Inflammatory macrophage treated with lipopolysaccharide for 4 hours (primary cell): Measurements from ENCODE around the gene KRT20.
A peak's percentile ranks its signal among the peaks of the same experiment; 100 is the strongest.

Experiments
- DNase-seq: peaks from one replicate; pipeline ENCODE4 v3.0.0-alpha.2; 2020

The KRT20 gene, protein sequence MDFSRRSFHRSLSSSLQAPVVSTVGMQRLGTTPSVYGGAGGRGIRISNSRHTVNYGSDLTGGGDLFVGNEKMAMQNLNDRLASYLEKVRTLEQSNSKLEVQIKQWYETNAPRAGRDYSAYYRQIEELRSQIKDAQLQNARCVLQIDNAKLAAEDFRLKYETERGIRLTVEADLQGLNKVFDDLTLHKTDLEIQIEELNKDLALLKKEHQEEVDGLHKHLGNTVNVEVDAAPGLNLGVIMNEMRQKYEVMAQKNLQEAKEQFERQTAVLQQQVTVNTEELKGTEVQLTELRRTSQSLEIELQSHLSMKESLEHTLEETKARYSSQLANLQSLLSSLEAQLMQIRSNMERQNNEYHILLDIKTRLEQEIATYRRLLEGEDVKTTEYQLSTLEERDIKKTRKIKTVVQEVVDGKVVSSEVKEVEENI

DNA sequence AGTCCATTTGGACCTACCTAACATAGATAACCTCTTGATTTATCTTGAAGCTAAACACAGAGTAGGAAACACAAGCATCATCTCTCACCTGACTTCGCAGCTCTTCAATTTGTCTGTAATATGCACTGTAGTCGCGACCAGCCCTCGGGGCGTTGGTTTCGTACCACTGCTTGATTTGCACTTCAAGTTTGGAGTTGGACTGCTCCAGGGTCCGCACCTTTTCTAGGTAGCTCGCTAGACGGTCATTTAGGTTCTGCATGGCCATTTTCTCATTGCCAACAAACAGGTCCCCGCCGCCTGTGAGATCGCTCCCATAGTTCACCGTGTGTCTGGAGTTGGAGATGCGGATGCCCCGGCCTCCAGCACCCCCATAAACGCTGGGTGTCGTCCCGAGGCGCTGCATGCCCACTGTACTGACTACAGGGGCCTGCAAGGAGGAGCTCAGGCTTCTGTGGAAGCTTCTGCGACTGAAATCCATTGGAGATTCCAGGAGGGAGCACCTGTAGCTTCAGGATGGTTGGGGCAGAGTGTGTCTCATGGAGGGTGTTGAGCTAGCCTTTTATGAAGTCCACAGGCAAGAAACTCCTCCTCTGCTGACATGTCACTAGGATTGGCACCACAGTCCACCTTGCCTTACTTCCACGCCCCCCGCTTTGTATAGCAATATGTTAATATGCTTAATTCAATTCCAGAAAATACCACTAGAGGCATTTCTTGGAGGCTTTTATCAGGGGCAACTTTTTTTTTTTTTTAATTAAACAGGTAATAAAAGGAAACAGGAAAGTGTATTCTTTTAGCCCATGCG lies at the start of gene KRT20:
TSS of gene KRT20 (minus strand) at position 535 of the 805 bp plus-strand sequence. CDS start at position 478, 57 bp downstream.
- no peak for DNase-seq

GRCh38 chr17:40932608-40933007 lies 47.6 kb upstream of the KRT20 start:
- DNase-seq: no peak

GRCh38 chr17:40931311-40931710 lies 46.3 kb upstream of the KRT20 start:
- peak; percentile 28 for DNase-seq

DNA sequence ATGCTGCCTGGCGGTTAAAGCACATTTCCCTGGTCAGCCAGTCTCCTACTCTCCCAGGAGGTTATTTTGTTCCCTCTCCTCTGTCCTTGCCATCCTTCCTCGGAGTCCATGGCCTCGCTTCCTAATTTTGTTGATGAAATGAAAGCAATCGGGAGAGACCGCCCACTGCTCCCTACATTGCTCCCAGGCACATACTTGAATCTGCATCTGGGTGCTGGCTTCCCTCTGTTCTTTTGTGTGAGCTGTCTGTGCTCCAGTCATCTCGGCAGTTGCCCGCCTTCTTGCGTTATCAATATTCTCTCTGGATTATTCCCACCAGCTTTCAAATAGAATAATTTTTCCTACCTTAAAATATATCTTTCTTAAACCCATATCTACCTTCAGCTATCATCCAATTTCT lies 41.3 kb upstream of the KRT20 start:
- no peak for DNase-seq

GRCh38 chr17:40922239-40922638 lies 37.2 kb upstream of the KRT20 start:
- peak; percentile 86 for DNase-seq

GRCh38 chr17:40921026-40921425 lies 36.0 kb upstream of the KRT20 start:
- DNase-seq: no peak

- peak; percentile 40 for DNase-seq
These were observed 32.1 kb upstream of the KRT20 start for GRCh38 chr17:40917116-40917515.

GRCh38 chr17:40916366-40916765 lies 31.3 kb upstream of the KRT20 start:
- no peak for DNase-seq

GRCh38 chr17:40915721-40916256 lies 30.7 kb upstream of the KRT20 start:
- peak; percentile 84 for DNase-seq

DNA sequence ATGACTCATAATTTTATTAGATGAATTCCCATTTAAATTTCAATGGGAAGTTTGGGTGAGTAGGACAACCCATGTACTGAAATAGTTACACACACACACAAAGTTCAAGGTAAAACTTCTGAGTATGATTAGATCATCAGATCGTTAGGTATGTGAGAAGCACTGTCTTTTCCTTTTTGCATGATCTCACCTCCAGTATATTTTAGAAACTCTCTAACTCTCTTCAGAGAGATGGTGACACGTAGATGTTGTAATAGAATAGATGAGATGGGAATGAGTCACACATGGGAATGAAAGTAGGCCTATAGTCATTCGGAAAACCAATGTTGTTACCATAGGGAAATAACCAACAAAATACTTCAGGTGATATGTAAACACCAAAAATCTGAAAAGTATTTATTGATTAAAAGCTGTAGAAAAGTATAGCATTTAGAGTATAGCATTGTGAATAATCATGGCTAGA lies 30.2 kb upstream of the KRT20 start:
- peak; percentile 91 for DNase-seq

DNA sequence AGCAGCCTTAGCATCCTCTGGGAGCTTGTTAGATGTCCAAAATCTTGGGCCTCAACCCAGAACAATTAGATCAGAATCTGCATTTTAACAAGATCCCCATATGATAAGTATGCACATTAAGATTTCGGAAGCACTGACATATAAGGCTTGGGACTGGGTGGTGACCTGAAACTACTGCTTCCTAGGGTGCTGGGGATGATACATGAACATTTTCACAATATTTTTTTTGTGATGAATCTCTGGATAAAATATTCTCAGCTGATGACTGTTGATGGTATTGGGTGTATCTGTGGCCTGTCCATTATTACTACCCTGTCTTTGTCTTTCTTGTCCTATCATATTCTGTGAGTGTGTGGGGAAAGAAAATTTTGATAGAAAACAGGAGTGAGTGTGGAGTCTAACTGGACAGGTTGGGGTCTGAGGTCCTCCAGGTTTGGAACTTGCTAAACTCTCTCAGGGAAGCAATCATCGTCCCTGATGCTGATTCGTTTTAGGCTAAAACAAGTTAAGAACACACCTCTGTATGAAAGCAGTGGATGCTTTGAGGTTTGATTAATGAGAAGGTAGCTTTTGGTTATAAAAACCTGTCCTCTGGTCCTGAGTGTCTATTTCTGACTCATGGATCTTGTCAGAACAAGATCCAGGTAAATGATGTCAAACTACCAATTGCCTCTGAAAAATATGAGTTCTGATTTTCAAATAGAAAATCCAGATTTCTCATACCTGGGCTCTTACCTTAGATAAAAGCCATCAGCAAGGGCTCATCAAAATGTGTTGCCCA lies 29.2 kb upstream of the KRT20 start:
- DNase-seq: no peak

DNA sequence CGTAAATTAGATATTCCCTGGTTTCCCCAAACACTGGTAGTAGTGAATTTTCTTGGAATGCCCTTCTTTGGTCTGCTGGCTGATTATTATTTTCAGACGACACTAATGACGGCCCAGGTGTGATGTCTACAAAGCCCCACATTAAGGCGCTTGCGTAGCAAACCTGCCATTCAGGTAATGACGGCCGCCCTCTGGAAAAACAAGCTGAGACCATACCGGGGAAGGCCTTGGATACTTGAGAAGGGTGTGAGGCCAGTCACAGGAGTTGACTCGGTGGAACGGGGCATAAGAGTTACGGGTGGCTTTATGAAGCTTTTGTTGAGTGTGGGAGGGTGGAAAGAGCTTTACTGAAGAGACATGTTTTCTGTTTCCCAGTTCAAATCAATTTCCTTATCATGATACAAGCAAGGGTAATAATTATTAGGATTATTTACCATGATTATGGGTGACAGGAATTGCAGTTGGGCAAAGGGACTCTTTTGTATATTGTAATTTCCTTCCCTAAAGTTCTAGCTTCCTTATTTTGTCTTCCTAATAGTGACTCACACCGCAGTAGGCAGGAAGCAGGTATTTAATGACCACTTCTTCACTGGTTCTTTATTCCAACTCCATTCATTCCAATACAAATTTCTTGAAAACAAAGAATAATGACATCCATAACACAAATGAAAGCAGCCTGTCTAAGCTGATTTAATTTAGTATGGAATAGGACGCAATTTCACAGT lies 27.6 kb upstream of the KRT20 start:
- DNase-seq: peak; percentile 73

- no peak for DNase-seq
These were observed 25.4 kb upstream of the KRT20 start for GRCh38 chr17:40910441-40910841.

GRCh38 chr17:40909755-40910154 lies 24.7 kb upstream of the KRT20 start:
- DNase-seq: peak; percentile 75

GRCh38 chr17:40909351-40909750 lies 24.3 kb upstream of the KRT20 start:
- DNase-seq: peak; percentile 88

- DNase-seq: no peak
These were observed 21.6 kb upstream of the KRT20 start for GRCh38 chr17:40906613-40907012.

DNA sequence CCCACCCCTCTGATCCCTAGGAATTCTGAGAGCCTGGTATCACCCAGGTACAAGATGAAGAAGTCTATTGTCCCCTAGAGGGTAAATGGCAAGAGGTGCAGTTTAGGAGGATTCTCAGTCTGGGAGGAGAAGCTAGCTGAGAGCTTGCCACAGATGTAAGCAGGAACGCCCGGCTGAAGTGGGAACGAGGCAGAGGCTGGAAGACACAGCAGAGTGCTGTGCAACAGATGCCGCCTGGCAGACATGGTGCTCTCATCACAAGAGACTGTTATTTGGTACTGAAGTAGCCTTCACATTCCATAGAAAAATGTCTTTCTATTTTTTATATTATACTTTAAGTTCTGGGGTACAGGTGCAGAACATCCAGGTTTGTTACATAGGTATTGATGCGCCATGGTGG lies 20.3 kb upstream of the KRT20 start:
- DNase-seq: no peak

- peak; percentile 79 for DNase-seq
These were observed 18.2 kb upstream of the KRT20 start for GRCh38 chr17:40903129-40903847.

DNA sequence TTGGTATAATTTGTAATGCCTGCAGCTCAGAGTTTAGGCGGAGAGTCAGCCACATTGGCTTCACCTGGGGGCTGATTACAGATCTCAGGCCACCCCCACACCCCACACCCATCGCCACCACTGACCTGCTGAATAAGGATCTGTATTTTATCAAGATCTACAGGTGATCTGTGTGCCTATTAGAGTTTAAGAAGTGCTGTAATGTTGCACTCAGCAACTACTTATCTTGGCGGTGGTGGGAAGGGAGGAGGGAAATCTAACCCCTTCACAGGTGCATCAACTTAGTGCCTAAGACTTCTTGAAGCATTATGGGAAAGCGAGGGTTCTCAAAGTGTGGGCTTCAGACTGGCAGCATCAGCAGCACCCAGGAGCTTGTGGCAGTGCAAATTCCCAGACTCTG lies 17.5 kb upstream of the KRT20 start:
- DNase-seq: no peak

- DNase-seq: no peak
These were observed 17.0 kb upstream of the KRT20 start for GRCh38 chr17:40901981-40902474.

GRCh38 chr17:40900809-40901356 lies 15.8 kb upstream of the KRT20 start:
- no peak for DNase-seq
